Measurements from ENCODE around the gene PLCL1.

PLCL1 gene

DNA sequence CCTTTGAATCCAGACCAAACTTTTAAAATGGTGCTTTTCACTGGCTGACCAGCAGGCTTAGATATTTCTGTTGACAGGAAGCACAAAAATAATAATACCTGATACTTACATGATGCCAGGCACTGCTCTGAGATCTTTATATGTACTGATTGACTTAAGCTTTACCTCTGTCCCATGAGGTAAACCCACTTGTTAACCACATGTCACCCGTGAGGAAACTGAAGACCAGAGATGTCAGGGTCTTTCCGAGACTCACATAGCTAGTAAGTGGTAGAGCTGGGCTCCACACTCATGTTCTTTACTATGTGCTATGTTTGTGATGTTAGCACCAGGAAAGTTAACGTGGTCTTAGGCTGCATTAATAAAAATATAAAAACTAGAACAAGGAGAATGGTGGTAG is 297.7 kb downstream of the PLCL1 start:
- DNase-seq (ENCODE audit: low read depth in 4 of 4, low spot score in 1 of 4) = no peak

GRCh38 chr2:198102856-198103255 is 298.5 kb downstream of the PLCL1 start:
- DNase-seq (ENCODE audit: low read depth in 4 of 4, low spot score in 1 of 4) = no peak

- DNase-seq (ENCODE audit: low read depth in 4 of 4, low spot score in 1 of 4) = no peak
Measured at GRCh38 chr2:198106621-198107385, 302.4 kb downstream of the PLCL1 start.

- DNase-seq (ENCODE audit: low read depth in 4 of 4, low spot score in 1 of 4) = no peak
Measured at GRCh38 chr2:198113316-198113715, 308.9 kb downstream of the PLCL1 start.

DNA sequence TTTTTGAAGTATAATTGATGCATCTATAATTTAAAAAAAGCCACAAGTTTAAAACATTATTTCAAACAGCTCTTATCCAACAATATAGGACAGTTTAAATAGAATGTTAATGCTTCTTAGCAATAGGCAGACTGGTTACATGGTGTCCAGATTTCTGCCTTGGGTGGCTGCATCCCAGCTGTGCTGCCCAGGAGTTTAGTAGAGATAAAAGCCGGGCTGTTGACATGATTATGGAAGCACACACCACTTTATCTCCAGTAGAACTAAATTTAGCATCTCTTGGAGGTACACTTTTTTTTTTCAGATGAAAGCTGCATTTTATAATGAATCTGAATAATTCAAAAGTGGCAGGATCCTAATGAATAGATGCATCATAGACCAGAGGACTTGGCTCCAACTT is 309.7 kb downstream of the PLCL1 start:
- no peak for DNase-seq (ENCODE audit: low read depth in 4 of 4, low spot score in 1 of 4)

GRCh38 chr2:198115201-198115600 is 310.8 kb downstream of the PLCL1 start:
- DNase-seq (ENCODE audit: low read depth in 4 of 4, low spot score in 1 of 4) = no peak

- DNase-seq (ENCODE audit: low read depth in 4 of 4, low spot score in 1 of 4) = no peak
Measured at GRCh38 chr2:198116756-198117155, 312.4 kb downstream of the PLCL1 start.

DNA sequence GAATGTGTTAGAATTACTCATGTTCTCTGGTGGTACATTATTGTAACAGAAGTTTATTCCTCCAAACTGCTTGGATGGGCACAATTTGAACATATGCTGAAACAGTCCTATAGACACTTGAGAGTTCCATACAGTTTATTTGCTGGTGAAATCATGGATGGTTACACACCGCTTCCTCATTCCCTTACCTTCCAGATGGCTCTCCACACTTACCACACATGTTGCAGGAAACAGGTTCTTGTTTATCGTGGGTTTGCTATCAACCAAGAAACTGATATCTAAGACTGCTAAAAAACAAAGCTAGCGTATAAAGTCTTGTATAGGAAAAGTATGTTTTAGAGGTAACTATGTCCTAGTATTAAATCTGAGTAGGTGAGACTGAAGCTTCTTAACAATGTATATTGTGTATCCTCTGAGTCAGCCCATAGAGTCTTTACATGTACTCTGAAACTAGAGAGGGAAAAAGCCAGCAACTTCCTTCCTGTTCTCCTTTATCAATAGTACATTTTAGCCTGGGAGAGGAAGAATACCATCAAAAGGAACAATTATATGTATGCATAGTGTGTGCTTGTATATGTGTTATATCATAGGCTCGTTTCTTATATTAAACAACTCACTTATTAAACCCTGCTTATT is 313.1 kb downstream of the PLCL1 start:
- DNase-seq (ENCODE audit: low read depth in 4 of 4, low spot score in 1 of 4) = no peak

DNA sequence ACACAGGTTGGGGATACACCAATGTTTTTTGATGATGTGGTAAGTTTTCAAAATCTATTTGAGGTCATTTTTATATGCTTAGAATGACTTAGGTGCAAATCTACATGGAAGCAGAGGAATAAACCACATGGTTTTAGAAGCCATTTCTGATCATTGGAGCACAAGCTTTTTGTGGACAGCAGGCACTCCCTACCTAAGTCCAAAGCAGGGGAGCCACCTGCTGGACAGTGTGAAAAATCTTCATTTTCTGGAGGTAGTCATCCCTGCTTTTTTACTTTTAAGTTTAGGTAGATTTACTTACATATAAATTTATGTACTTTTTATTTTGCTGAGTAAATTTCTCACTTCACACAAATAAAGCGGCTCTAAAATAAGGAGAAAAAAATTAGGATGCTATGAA is 323.2 kb downstream of the PLCL1 start:
- DNase-seq (ENCODE audit: low read depth in 4 of 4, low spot score in 1 of 4) = peak; percentile 1 to 20 (median 8)

GRCh38 chr2:198129609-198130008 is 325.2 kb downstream of the PLCL1 start:
- no peak for DNase-seq (ENCODE audit: low read depth in 4 of 4, low spot score in 1 of 4)

DNA sequence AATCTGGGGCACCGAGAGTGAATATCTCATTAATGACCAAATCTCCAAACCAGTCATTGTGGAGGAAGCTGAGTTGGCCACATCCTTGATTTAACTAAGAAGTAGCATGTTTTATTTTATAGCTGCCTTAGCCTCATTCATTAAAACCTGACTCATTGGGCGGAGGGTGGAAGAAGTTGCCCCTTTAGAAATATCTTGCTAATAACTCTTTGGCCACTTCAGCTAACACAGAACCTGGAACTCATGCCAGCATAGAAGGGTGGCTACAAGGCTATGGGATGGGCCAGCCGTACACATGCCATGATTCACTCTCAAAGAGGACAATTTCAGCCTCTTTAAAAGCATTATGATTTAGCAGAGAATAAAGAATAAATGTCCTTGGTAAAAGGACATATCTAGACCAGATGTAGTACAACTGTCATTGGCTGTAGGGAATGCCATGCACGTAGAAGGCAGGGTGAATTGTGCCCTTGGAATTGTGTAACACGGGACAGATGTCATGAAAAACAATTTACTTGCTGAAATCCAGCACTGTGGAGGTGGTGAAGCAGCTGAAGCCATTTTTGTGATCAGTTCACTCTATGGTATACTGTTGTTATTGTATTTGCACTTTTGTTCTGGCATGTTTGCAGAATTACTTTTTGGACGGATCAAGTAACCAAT is 330.0 kb downstream of the PLCL1 start:
- no peak for DNase-seq (ENCODE audit: low read depth in 4 of 4, low spot score in 1 of 4)

DNA sequence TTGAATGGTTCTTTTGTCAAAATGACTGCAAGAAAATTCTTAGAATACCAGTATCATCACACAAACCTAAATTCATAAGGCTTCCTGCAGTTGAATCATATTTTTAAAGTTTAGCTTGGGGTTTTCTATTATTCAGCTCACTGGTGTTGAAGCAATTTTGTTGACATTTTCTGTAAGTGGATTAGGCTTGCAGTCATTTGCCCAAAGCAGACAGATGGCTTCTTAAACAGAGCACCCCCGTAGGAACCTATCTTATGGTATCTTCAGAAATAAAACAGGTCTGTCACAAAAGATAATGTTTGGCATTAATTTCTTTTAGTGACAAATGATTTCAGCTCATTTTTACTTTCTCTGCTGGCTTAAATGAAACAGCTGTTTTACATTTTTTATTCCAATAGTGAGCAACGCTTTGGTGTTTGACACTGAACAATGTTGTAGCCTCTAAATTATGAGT is 331.1 kb downstream of the PLCL1 start:
- DNase-seq (ENCODE audit: low read depth in 4 of 4, low spot score in 1 of 4) = no peak

DNA sequence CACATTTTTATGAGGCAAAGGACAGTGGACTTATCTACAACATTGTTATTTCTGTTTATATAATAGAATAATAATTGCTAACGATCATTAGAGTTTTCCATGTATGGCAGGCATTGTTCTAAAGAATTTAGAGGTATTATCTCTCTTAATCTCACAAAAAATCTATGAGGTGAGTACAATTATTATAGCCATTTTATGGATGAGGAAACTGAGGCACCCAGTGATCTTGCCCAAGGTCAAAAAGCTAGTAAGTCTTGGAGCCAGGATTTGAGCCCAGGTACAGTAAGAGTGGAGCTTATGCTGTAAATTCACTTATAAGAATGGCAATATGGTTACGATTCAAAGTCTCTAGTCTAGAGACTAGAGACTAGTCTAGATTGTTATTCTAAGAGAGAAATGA is 331.7 kb downstream of the PLCL1 start:
- DNase-seq (ENCODE audit: low read depth in 4 of 4, low spot score in 1 of 4) = no peak

- DNase-seq (ENCODE audit: low read depth in 4 of 4, low spot score in 1 of 4) = no peak
Measured at GRCh38 chr2:198137733-198138132, 333.3 kb downstream of the PLCL1 start.

DNA sequence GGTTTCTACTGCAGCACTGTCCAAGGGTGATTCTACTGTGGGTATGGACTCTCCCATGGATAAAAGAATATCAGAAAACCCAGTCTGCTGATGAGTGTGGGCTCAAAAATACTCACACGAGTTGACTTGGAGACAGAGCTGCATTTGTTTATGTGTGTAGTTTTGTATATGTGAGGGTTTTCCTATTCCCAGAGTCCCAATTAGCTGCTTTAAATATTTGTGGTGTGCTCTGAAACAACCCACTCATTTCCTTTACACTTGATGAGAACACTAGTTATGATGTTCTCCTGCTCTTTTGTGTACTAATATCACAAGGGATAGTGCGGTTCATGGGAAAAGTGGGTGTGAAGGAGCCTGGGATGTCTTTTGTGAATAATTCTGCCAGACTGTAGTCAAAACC is 337.3 kb downstream of the PLCL1 start:
- no peak for DNase-seq (ENCODE audit: low read depth in 4 of 4, low spot score in 1 of 4)

- DNase-seq (ENCODE audit: low read depth in 4 of 4, low spot score in 1 of 4) = no peak
Measured at GRCh38 chr2:198143156-198143555, 338.8 kb downstream of the PLCL1 start.

GRCh38 chr2:198143793-198144192 is 339.4 kb downstream of the PLCL1 start:
- DNase-seq (ENCODE audit: low read depth in 4 of 4, low spot score in 1 of 4) = no peak

- DNase-seq (ENCODE audit: low read depth in 4 of 4, low spot score in 1 of 4) = no peak
Measured at GRCh38 chr2:198144660-198145059, 340.3 kb downstream of the PLCL1 start.

GRCh38 chr2:198146346-198146940 is 342.1 kb downstream of the PLCL1 start:
- no peak for DNase-seq (ENCODE audit: low read depth in 4 of 4, low spot score in 1 of 4)

GRCh38 chr2:198157314-198157713 is 352.9 kb downstream of the PLCL1 start:
- DNase-seq (ENCODE audit: low read depth in 4 of 4, low spot score in 1 of 4) = no peak

GRCh38 chr2:198161151-198161550 is 356.8 kb downstream of the PLCL1 start:
- DNase-seq (ENCODE audit: low read depth in 4 of 4, low spot score in 1 of 4) = no peak

GRCh38 chr2:198162276-198162675 is 357.9 kb downstream of the PLCL1 start:
- no peak for DNase-seq (ENCODE audit: low read depth in 4 of 4, low spot score in 1 of 4)
